Adrenal gland (tissue), 5 donors: ENCODE results near the gene PTPRN2.

Experiments used
- POLR2A ChIP-seq, 2 donors: fragments of 450-650 bp; IDR thresholded peaks; one replicate each; pipeline ENCODE4 v1.6.1; 2017; ENCODE audit warnings: antibody characterized with exemption in 2 of 2, mild to moderate bottlenecking in 2 of 2, moderate library complexity in 1 of 2
- TF ChIP-seq, protein P1 (sequence below), 6 experiments: fragments of 450-650 bp in 4 of 6; fragments of 200-600 bp in 2 of 6; sonication (generic) in 1 of 6; IDR thresholded peaks; 1 replicate in 5 of 6; 2 replicates in 1 of 6; pipeline versions ENCODE4 v1.5.1 to v1.8.0; 2016 to 2021; ENCODE audit warnings: antibody characterized with exemption in 6 of 6, mild to moderate bottlenecking in 2 of 6, moderate library complexity in 1 of 6
- donor health status: DM: no; HTN: no; CAD: no.

DNA sequence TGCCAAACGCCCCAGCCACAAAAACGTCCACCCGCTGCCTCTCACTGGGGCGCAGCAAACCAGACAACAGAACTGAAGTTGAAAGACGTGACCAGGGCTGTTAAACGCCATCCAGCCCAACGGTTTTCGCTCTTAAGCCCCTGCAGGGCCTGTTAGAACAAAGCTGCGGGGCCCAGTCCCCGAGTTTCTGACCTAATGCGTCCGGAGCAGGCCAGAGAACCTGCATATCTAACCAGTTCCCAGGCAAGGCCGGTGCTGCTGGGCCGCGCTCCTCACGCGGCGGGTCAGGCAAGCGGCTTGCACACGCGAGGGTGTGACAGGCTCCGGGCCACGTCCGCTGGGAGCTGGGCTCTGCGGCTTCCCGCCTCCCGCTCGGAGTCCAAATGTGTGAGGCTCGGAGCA, 87.0 kb downstream of the PTPRN2 start:
- TF ChIP-seq, protein P1, sequence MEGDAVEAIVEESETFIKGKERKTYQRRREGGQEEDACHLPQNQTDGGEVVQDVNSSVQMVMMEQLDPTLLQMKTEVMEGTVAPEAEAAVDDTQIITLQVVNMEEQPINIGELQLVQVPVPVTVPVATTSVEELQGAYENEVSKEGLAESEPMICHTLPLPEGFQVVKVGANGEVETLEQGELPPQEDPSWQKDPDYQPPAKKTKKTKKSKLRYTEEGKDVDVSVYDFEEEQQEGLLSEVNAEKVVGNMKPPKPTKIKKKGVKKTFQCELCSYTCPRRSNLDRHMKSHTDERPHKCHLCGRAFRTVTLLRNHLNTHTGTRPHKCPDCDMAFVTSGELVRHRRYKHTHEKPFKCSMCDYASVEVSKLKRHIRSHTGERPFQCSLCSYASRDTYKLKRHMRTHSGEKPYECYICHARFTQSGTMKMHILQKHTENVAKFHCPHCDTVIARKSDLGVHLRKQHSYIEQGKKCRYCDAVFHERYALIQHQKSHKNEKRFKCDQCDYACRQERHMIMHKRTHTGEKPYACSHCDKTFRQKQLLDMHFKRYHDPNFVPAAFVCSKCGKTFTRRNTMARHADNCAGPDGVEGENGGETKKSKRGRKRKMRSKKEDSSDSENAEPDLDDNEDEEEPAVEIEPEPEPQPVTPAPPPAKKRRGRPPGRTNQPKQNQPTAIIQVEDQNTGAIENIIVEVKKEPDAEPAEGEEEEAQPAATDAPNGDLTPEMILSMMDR (IDR thresholded peaks at IDR 0.05): no peak
- no peak for TF ChIP-seq POLR2A (IDR thresholded peaks at IDR 0.05)
